ENCODE results near the gene ZBTB3. TPM values are rescaled to one million over a fixed set of nuclear protein-coding genes. Genes with fewer than 3 reads are reported as not detected.

Gene ZBTB3
- total RNA-seq, 1 donor = 13.4 TPM

- no peak overlapping the region for H3K4me3 ChIP-seq (ENCODE audit: low read depth, low read length)
- DNase-seq (ENCODE audit: low read depth) = no peak
- TF ChIP-seq, protein P1, sequence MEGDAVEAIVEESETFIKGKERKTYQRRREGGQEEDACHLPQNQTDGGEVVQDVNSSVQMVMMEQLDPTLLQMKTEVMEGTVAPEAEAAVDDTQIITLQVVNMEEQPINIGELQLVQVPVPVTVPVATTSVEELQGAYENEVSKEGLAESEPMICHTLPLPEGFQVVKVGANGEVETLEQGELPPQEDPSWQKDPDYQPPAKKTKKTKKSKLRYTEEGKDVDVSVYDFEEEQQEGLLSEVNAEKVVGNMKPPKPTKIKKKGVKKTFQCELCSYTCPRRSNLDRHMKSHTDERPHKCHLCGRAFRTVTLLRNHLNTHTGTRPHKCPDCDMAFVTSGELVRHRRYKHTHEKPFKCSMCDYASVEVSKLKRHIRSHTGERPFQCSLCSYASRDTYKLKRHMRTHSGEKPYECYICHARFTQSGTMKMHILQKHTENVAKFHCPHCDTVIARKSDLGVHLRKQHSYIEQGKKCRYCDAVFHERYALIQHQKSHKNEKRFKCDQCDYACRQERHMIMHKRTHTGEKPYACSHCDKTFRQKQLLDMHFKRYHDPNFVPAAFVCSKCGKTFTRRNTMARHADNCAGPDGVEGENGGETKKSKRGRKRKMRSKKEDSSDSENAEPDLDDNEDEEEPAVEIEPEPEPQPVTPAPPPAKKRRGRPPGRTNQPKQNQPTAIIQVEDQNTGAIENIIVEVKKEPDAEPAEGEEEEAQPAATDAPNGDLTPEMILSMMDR (IDR thresholded peaks at IDR 0.05; ENCODE audit: insufficient read depth, low read depth, low read length) = no peak
Observed at GRCh38 chr11:62716206-62716605, 37.8 kb downstream of the ZBTB3 start.

DNA sequence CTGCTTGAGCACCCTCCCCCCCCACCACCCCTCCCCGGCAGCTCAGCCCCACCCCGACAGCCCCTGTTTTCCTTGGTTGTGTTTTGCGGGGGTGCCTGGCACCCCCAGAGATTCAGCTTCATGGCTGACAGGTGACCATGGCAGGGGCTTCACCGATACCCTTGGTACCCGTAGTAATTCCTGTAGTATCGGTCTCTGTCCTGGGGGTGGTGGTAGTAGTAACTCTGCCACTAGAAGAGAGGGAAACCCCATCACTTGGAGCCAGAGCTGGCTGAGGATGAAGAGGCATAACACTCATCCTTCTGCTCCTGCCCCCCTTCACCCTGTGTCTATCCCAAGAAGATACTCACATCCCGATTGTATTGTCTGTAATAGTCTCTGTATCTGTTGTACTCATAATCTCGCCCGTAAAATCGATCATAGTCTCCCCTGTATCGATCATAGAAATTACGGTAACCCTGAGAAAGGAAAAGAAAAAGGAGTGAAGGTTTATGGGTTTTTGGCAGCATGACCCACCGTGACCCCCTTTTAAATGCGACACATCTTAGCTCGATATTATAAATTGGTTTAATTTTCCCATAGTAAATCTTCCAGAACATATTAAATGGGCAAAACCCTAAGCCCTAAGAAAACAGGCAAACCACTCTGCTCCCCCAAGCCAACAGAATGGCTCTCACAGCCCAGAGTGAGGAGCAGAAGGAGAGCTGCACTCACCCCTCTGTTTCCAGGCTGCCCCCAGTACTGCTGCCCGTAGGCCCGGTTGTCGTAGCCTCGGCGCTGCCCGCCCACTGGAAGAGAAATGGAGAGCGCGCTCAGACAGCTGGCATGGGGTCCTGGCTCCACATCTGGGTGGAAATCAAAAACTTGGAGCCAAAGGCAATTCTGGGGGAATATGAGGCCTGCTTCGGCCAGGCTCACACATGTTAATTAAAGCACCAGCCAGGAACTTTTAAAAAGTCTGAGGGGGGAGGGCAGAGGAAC, 38.5 kb downstream of the ZBTB3 start:
- TF ChIP-seq, protein P1 (IDR thresholded peaks at IDR 0.05; ENCODE audit: insufficient read depth, low read depth, low read length) = no peak
- no peak for DNase-seq (ENCODE audit: low read depth)
- no peak overlapping the region for H3K4me3 ChIP-seq (ENCODE audit: low read depth, low read length)

- DNase-seq (ENCODE audit: low read depth) = no peak
- no peak overlapping the region for H3K4me3 ChIP-seq (ENCODE audit: low read depth, low read length)
- TF ChIP-seq, protein P1 (IDR thresholded peaks at IDR 0.05; ENCODE audit: insufficient read depth, low read depth, low read length) = no peak
Observed at GRCh38 chr11:62713343-62713742, 40.6 kb downstream of the ZBTB3 start.

DNA sequence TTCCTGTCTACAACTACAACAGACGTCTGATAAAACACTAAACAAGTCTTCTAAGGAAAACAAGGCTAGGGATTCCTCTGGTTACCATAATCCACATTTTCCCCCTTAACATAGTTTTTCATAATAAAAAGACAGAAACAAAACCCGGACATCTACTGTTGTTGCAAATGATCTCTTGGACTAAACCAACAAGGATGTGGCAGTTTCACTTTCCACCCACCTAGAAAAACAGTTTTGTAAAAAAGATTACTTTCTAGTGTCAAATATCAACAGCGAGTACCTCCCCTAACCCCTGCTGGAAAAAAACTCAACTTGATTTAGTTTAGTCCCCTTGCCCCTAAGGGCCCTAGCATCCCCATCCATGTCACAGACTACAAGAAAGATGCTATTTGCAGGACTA, 41.1 kb downstream of the ZBTB3 start:
- TF ChIP-seq, protein P1 (IDR thresholded peaks at IDR 0.05; ENCODE audit: insufficient read depth, low read depth, low read length) = no peak
- no peak for DNase-seq (ENCODE audit: low read depth)
- H3K4me3 ChIP-seq (ENCODE audit: low read depth, low read length) = no peak overlapping the region

- no peak for DNase-seq (ENCODE audit: low read depth)
- TF ChIP-seq, protein P1 (IDR thresholded peaks at IDR 0.05; ENCODE audit: insufficient read depth, low read depth, low read length) = no peak
- H3K4me3 ChIP-seq (ENCODE audit: low read depth, low read length) = no peak overlapping the region
Observed at GRCh38 chr11:62712276-62712812, 41.6 kb downstream of the ZBTB3 start.

- H3K4me3 ChIP-seq (ENCODE audit: low read depth, low read length) = peak overlapping the region; percentile 66
- TF ChIP-seq, protein P1 (IDR thresholded peaks at IDR 0.05; ENCODE audit: insufficient read depth, low read depth, low read length) = no peak
- DNase-seq (ENCODE audit: low read depth) = peak; percentile 72
Observed at GRCh38 chr11:62710001-62710345, 44.0 kb downstream of the ZBTB3 start.
